GM13977 (cell line): Measurements from ENCODE around the gene RANBP9.

Source experiments
- DNase-seq: peaks from one replicate; pipeline ENCODE4 v3.0.0; 2012; ENCODE audit warnings: low spot score
- in situ Hi-C: fragments of 300-500 bp; cut with MboI; formaldehyde crosslinking; loops from one replicate; pipeline ENCODE4 v1.12.0; 2022; ENCODE audit warnings: low sequenced_read_pairs, low pct_unique_long_range_greater_than_20kb, mixed read lengths, inconsistent platforms; ENCODE audit not compliant: unreplicated experiment
- TF ChIP-seq, protein P1 (sequence below): IDR thresholded peaks from 2 replicates; pipeline ENCODE4 v1.5.1; 2012; ENCODE audit warnings: mild to moderate bottlenecking, control low read depth; ENCODE audit not compliant: insufficient read depth; ENCODE audit errors: extremely low read depth, missing control alignments

The RANBP9 gene

DNA sequence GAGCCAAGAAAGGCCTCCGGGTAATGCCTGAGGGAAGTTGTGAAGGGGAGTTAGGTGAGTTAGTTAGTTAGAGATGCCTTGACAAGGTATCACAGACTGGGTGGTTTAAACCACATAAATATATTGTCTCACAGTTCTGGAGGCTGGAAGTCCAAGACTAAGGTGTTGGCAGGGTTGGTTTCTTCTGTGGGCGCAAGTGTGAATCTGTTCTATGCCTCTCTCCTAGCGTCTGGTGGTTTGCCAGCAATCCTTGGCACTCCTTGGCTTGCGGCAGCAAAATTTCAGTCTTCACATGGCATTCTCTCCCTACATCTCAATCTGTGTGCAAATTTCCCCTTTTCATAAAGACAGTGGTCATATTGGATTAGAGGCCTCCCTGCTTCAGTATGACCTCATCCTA lies 29.7 kb upstream of the RANBP9 start:
- TF ChIP-seq, protein P1, sequence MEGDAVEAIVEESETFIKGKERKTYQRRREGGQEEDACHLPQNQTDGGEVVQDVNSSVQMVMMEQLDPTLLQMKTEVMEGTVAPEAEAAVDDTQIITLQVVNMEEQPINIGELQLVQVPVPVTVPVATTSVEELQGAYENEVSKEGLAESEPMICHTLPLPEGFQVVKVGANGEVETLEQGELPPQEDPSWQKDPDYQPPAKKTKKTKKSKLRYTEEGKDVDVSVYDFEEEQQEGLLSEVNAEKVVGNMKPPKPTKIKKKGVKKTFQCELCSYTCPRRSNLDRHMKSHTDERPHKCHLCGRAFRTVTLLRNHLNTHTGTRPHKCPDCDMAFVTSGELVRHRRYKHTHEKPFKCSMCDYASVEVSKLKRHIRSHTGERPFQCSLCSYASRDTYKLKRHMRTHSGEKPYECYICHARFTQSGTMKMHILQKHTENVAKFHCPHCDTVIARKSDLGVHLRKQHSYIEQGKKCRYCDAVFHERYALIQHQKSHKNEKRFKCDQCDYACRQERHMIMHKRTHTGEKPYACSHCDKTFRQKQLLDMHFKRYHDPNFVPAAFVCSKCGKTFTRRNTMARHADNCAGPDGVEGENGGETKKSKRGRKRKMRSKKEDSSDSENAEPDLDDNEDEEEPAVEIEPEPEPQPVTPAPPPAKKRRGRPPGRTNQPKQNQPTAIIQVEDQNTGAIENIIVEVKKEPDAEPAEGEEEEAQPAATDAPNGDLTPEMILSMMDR: no peak
- in situ Hi-C loops: no loop called here
- no peak for DNase-seq

DNA sequence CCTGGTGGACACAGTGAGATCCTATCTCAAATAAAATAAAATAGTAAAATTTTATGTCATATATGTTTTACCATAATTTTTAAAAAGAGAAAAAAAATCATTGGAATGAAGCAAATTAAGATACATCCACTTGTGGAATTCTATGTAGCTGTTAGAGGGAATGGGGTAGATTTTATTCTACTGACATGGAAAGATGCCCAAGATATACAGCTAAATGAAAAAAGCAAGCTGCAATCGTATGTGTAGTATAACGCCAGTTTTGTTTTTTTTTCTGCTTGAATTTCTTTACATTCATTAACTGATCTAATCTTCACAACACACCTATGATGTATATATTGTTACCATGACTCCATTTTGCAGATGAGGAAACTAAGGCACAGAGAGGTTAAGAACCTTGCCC lies 23.4 kb upstream of the RANBP9 start:
- in situ Hi-C loops: no loop called here
- DNase-seq: no peak
- TF ChIP-seq, protein P1: no peak

DNA sequence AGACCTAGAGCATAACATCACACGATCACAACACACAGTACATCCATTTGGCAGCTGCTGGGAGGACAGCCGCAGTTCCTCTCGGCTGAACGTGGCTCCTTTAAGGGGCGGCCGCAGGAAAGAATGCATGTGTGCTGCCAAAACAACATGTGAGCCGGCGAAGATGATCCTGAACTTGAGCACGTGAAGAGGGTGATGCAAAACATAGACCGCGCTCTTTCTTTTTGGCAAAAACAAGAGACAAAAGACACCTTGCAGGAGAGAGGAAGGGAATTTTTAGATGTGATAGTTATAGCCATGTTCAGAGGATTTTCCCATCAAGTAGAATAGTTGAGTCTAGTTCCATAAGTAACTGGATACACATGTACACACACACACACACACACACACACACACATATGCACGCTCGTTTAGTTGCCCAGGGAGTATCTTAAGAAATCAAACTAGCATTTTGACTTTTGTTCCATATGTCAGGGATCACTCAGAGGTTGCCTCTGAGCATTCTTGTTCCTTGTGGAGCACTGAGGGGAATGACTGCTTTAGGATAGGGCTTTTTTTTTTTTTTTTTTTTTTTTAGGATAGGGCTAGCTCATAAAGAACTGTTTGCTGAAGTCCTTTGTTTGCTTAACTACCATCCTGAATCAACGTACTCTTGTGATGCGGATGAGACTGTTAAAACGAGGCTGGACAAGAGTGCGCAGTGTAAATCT lies 21.7 kb upstream of the RANBP9 start:
- no peak for DNase-seq
- TF ChIP-seq, protein P1: no peak
- in situ Hi-C loops: no loop called here

DNA sequence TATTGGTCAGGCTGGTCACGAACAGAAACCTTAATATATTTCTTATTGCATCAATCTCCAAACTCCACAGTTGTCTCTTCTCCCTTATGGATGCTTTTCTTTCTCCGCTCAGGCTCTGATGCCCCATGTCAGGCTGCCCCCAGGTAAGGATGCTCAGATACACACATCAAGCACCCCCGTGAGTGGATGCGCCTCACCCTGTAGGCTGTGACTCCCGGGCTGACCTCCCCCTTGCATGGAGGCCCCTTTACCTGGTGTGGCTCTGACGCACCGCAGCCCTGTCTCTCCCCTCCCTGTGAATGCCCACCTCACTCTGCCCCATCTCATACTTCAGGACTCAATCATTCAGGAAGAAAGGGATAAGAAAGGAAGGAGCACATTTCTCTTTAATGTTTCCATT lies 19.1 kb upstream of the RANBP9 start:
- in situ Hi-C loops: no loop called here
- TF ChIP-seq, protein P1: no peak
- DNase-seq: no peak

DNA sequence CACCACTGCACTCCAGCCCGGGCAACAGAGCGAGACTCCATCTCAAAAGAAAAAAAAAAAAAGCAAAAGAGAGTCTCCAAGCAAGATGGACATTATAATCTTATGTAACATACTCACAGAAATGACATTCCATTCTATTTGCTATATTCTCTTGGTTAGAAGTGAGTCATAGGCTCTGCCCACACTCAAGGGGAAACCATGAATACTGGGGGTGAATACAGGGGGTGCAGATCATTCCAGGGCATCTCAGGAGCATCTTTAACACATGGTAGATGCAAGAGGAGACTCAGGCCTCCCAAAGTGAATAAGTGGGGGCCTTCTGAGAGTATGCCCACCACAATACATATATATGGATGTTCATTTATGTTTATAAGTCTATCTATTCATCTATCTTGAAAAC lies 18.3 kb upstream of the RANBP9 start:
- no peak for DNase-seq
- TF ChIP-seq, protein P1: no peak
- in situ Hi-C loops: no loop called here

DNA sequence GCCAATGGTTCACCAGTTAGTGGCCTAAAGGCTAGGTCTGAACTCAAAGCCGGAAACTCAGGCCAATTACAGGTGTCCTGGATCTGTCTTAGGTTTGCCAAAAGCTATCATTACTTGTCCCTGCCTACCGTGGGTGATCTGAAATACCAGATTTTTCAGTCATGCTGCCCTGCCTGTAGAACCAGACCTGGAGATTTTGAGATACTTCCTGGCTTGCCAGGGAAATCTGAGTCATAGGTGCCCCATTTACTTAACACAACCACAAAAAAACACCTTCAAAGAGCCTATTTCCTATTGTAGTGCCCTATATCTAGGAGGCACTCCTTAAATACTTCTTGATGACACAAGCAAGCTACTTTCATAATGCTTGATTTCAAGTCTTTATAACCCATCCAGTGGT lies 13.9 kb upstream of the RANBP9 start:
- no peak for DNase-seq
- TF ChIP-seq, protein P1: no peak
- in situ Hi-C loops: no loop called here
